ENCODE results near the gene TEX52. TPM values are rescaled to one million over a fixed set of nuclear protein-coding genes. Genes with fewer than 3 reads are reported as not detected.

Gene TEX52
- total RNA-seq, 2 experiments from 2014 or later: 0.29 to 0.40 TPM

DNA sequence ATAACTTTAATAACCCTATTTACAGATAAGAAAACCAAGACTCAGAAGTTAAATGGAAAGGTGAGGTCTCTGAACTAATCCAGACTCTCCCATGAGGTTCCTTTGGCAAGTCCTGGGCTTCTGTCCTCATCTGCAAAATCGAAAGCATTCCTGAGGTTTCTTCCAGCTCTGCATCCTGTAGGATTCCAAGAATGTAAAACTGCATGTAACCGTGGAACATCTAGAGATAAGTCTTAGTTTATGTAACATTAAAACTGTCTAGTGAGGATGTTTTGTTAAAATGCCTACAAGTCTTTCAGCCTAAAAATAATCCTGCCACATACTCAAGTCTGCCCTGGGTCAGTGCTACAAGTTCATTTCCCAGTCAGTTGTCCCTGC, 51.7 kb downstream of the TEX52 start:
- no peak overlapping the region for H3K4me3 Mint-ChIP-seq
- ATAC-seq: no peak
- ChIA-PET POLR2A (no interaction called here), CTCF (interaction anchor here (1.5 kb wide), 1 partner anchor 8 kb away, joined by 4 read pairs; the partner anchor contains the start of gene ITFG2)
- peaks cover 2% of the 10 kb centered on the region for H3K4me1 Mint-ChIP-seq (ENCODE audit: low read depth)
- no peaks in the 10 kb centered on the region for H3K27me3 Mint-ChIP-seq (ENCODE audit: low read depth)
- DNase-seq: no peak
- peaks cover 48% of the 10 kb centered on the region for H3K36me3 Mint-ChIP-seq (ENCODE audit: low read depth)
- no peak overlapping the region for H3K27ac Mint-ChIP-seq
- H3K9me3 Mint-ChIP-seq (ENCODE audit: insufficient read depth): no peaks in the 10 kb centered on the region

DNA sequence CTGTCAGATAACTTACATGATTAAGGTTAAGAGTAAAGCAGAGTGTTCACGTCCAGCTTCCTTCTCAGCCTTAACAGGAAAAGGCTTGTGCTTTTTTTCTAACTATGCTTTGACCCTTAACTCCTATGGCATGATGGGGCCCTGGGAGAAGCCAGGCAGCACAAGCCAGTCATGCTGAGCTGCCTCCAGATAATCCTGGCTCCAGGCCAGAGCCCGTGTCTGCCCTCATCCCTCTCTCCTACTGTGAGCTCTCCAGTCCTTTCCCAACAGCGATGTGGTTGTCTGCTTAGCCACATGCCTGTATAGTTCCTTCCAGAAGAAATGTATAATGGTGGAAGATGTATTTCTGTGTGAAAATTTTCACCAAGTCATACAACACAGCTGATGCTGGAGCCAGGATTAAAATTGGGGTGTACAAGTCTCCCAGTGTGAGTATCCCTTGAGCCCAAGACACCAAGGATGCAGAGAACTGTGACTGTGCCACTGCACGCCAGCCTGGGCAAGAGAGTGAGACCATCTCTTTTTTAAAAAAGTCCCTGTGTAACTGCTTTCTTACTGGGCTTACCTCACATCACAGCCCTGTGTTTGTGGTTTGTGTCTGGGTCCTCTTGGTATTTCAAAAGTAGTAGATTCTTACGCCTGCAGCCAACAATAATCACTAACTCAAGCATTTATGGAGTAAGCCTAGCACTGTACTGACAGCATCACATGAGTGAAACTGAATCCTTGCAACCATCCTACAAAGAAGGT, 52.3 kb downstream of the TEX52 start:
- DNase-seq (no peak), ATAC-seq (no peak)
- H3K9me3 Mint-ChIP-seq (ENCODE audit: insufficient read depth): no peaks in the 10 kb centered on the region
- H3K4me1 Mint-ChIP-seq (ENCODE audit: low read depth): peaks cover 2% of the 10 kb centered on the region
- H3K4me3 Mint-ChIP-seq: no peak overlapping the region
- no peaks in the 10 kb centered on the region for H3K27me3 Mint-ChIP-seq (ENCODE audit: low read depth)
- ChIA-PET POLR2A (no interaction called here), CTCF (interaction anchor here (1.5 kb wide), 1 partner anchor 8 kb away, joined by 4 read pairs; the partner anchor contains the start of gene ITFG2)
- no peak overlapping the region for H3K27ac Mint-ChIP-seq
- peaks cover 53% of the 10 kb centered on the region for H3K36me3 Mint-ChIP-seq (ENCODE audit: low read depth)

DNA sequence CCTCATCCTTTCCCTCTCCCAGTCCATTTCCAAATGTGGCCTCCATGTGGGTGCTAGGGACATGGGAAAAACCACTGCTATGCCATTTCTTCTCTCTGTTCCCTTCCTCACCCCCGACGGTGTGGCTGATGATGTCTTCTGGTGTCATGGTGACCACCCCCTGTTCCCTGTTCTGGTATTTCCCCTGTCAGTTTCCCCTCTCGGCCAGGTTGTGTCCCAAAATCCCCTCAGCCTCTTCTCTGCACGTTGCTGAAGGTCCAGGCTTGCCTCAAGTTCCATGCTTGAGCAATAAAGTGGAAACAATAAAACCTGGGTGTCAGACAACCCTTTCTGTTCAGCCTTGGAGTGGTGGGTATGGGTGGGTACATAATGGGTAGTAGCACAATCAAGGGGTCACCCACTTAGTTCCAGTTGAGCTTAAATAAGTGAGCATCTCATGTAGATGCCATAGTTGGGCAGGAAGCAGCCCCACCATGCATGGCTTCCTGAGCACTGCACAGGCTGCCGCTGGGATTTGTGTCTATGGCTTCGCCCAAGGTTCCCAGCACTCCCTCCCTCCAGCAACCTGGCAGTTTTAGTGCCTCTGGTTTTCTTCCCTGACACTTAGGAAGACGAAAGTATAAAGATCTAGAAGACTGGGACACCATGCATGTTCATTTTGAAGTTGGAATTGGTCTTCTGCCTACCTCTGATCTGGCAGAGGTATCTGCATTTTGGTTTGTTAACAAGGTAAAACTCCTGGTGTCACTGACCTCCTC, 53.0 kb downstream of the TEX52 start:
- peaks cover 61% of the 10 kb centered on the region for H3K36me3 Mint-ChIP-seq (ENCODE audit: low read depth)
- H3K4me1 Mint-ChIP-seq (ENCODE audit: low read depth): peaks cover 2% of the 10 kb centered on the region
- ChIA-PET CTCF (interaction anchor here (1.5 kb wide), 1 partner anchor 9 kb away, joined by 4 read pairs; the partner anchor contains the start of gene ITFG2), POLR2A (no interaction called here)
- ATAC-seq (no peak), DNase-seq (no peak)
- no peaks in the 10 kb centered on the region for H3K27me3 Mint-ChIP-seq (ENCODE audit: low read depth)
- H3K27ac Mint-ChIP-seq: no peak overlapping the region
- H3K9me3 Mint-ChIP-seq (ENCODE audit: insufficient read depth): no peaks in the 10 kb centered on the region
- no peak overlapping the region for H3K4me3 Mint-ChIP-seq

DNA sequence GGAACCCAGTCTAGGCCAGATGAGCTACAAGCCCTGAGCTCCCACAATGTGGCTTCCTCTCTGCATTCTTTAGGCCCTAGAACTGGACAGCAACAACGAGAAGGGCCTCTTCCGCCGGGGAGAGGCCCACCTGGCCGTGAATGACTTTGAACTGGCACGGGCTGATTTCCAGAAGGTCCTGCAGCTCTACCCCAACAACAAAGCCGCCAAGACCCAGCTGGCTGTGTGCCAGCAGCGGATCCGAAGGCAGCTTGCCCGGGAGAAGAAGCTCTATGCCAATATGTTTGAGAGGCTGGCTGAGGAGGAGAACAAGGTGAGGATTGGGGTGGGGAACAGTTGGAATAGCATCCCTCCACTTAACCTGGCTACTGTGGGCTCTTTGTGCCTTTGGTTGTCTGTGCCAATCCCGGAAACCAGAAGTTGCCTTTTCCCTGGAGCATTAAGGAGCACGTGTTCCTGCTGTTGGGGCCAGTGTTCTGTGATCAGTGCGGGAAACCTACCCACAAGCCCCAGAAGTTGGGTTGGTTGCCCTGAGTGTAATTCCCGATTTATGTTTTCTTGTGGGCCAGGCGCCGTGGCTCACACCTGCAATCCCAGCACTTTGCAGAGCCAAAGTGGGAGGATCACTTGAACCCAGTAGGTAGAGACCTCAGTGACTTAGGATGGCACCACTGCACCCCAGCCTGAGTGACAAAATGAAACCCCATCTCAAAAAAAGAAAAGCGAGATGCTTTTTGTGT, 55.6 kb downstream of the TEX52 start:
- no peak for DNase-seq
- Mint-ChIP-seq H3K27ac (no peak overlapping the region), H3K27me3 (ENCODE audit: low read depth) (no peaks in the 10 kb centered on the region), H3K36me3 (ENCODE audit: low read depth) (peaks cover 84% of the 10 kb centered on the region), H3K4me3 (no peak overlapping the region), H3K4me1 (ENCODE audit: low read depth) (peaks cover 15% of the 10 kb centered on the region), H3K9me3 (ENCODE audit: insufficient read depth) (no peaks in the 10 kb centered on the region)
- no peak for ATAC-seq
- ChIA-PET POLR2A (interaction anchor here (0.9 to 1.6 kb wide), 2 partner anchors 76 to 110 kb away, joined by 3 to 4 read pairs; partner anchors contain the start of genes FOXM1 and RHNO1), CTCF (interaction anchor here (2.4 kb wide), 1 partner anchor 118 kb away, joined by 10 read pairs; no protein-coding TSS in a partner anchor)

DNA sequence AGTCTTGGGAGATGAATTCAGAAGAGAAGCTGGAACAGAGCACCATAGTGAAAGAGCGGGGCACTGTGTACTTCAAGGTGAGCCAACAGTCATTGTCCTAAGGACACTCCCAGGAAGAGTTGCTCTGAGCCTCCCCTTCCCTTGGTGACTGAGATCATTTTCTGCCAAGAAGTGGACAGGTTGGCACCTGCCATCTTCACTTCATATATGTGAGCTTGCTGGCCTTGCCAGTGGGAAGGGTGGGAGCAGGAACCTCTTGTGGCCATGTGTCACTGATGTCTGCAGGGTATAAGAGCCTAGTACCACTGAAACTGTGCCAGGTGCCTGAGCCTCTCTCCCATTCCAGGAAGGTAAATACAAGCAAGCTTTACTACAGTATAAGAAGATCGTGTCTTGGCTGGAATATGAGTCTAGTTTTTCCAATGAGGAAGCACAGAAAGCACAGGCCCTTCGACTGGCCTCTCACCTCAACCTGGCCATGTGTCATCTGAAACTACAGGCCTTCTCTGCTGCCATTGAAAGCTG, 56.7 kb downstream of the TEX52 start:
- DNase-seq: no peak
- POLR2A ChIA-PET: interaction anchor here (0.9 to 1.6 kb wide), 2 partner anchors 77 to 109 kb away, joined by 3 to 4 read pairs; partner anchors contain the start of genes FOXM1 and RHNO1
- Mint-ChIP-seq H3K36me3 (ENCODE audit: low read depth) (peaks cover 78% of the 10 kb centered on the region), H3K4me3 (no peak overlapping the region), H3K9me3 (ENCODE audit: insufficient read depth) (no peaks in the 10 kb centered on the region), H3K4me1 (ENCODE audit: low read depth) (peaks cover 16% of the 10 kb centered on the region), H3K27ac (no peak overlapping the region), H3K27me3 (ENCODE audit: low read depth) (no peaks in the 10 kb centered on the region)
- CTCF ChIA-PET: interaction anchor here (2.4 kb wide), 1 partner anchor 117 kb away, joined by 10 read pairs; no protein-coding TSS in a partner anchor
- no peak for ATAC-seq

Other genes with a start within 250 kb of the TEX52 start
- gene FKBP4, start 62.1 kb downstream of the TEX52 start, total RNA-seq: 100 to 1,000 TPM in 1 of 2 experiments, 10 to 100 TPM in 1; 91.5 to 102 TPM
- 10 to 100 TPM; 42.3 to 44.5 TPM for gene ITFG2, start 44.4 kb downstream of the TEX52 start, total RNA-seq
- not detected for gene NRIP2, start 22.0 kb downstream of the TEX52 start, total RNA-seq
- 100 to 1,000 TPM; 138 to 142 TPM for gene FOXM1, start 20.1 kb upstream of the TEX52 start, total RNA-seq
- gene RHNO1, start 20.2 kb upstream of the TEX52 start, total RNA-seq: 10 to 100 TPM; 56.9 to 65.9 TPM
- gene TULP3, start 33.9 kb upstream of the TEX52 start, total RNA-seq: 10 to 100 TPM in 1 of 2 experiments, 1 to 10 TPM in 1; 9.2 to 10.5 TPM
- gene TEAD4, start 102.4 kb upstream of the TEX52 start, total RNA-seq: under 1 TPM; 0.34 to 0.44 TPM
- not detected for gene TSPAN9, start 220.3 kb upstream of the TEX52 start, total RNA-seq